Prostate gland (tissue), 2 donors: ENCODE data around the gene SMIM12. TPM values are rescaled to one million over a fixed set of nuclear protein-coding genes. Genes with fewer than 3 reads are reported as not detected.

Source experiments
- DNase-seq: peaks from one replicate; pipeline ENCODE4 v3.0.0-alpha.2; 2019; ENCODE audit warnings: low spot score
- H3K27ac ChIP-seq, 2 donors: fragments of 200-600 bp; sonication (generic); 2 replicates each; pipeline ENCODE4 v1.5.1; 2017 to 2019
- H3K27me3 ChIP-seq: fragments of 200-600 bp; sonication (generic); replicated peaks from 2 replicates; pipeline ENCODE4 v1.5.1; 2019; ENCODE audit not compliant: insufficient read depth
- H3K36me3 ChIP-seq, 2 donors: fragments of 200-600 bp; sonication (generic); 1 replicate in 1 of 2; 2 replicates in 1 of 2; pipeline versions ENCODE4 v1.5.1 to v1.8.1; 2017 to 2019
- H3K4me1 ChIP-seq: fragments of 200-600 bp; sonication (generic); replicated peaks from 2 replicates; pipeline ENCODE4 v1.5.1; 2019
- H3K4me3 ChIP-seq, 2 donors: fragments of 200-600 bp; sonication (generic); 2 replicates each; pipeline ENCODE4 v1.5.1; 2017 to 2019
- H3K9me3 ChIP-seq: fragments of 200-600 bp; sonication (generic); 2 replicates; pipeline ENCODE4 v1.5.1; 2017
- POLR2A ChIP-seq: fragments of 450-650 bp; IDR thresholded peaks from one replicate; pipeline ENCODE4 v1.6.1; 2016; ENCODE audit warnings: antibody characterized with exemption, mild to moderate bottlenecking
- POLR2AphosphoS5 ChIP-seq: sonication (generic); formaldehyde crosslinking; IDR thresholded peaks from one replicate; pipeline ENCODE4 v1.6.1; 2017; ENCODE audit warnings: antibody characterized with exemption
- WGBS: methylation state at CpG from one replicate; pipeline ENCODE4 v1.1.5; 2018; 5-methylcytosine and 5-hydroxymethylcytosine counted together
- intact Hi-C: fragments of 100-400 bp; cut with DNase I; formaldehyde crosslinking; loops from one replicate; pipeline ENCODE4 v1.14.2; 2022
- total RNA-seq, 2 donors: library from RNA; depleted of rRNA; stranded (reverse); fragments of >200 nt; gene quantifications; one replicate each; pipeline ENCODE4 v1.1.0, GENCODE V29; 2016
- TF ChIP-seq, protein P1 (sequence below), 4 experiments: fragments of 200-600 bp in 2 of 4; fragments of 450-650 bp in 2 of 4; sonication (generic) in 2 of 4; IDR thresholded peaks; 1 replicate in 3 of 4; 2 replicates in 1 of 4; pipeline ENCODE4 v1.5.1; 2016 to 2019; ENCODE audit warnings: antibody characterized with exemption in 4 of 4, mild to moderate bottlenecking in 2 of 4, moderate library complexity in 2 of 4

Gene SMIM12
- total RNA-seq, 2 donors from 2014 or later, result 10.7 to 29.6 TPM

DNA sequence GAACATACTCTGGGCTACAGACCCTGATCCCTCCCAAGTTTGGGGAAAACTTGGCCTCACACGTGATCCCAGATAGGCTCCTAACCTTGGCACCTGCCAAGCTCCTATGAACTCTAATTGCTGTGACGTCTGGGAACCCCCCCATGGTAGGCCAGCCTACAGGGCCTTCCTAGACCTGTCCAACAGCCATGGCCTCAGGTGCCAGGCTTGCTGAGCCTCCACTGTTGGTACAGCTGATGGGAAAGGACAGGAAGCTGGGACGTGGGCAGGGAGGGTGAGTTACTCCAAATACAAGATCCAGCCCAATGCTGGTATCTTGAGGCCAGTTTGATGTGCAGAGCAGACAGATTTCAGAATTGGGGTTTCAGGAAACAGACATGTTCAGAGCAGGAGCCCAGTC, 19.1 kb downstream of the SMIM12 start:
- TF ChIP-seq POLR2AphosphoS5, result no peak
- TF ChIP-seq, protein P1, sequence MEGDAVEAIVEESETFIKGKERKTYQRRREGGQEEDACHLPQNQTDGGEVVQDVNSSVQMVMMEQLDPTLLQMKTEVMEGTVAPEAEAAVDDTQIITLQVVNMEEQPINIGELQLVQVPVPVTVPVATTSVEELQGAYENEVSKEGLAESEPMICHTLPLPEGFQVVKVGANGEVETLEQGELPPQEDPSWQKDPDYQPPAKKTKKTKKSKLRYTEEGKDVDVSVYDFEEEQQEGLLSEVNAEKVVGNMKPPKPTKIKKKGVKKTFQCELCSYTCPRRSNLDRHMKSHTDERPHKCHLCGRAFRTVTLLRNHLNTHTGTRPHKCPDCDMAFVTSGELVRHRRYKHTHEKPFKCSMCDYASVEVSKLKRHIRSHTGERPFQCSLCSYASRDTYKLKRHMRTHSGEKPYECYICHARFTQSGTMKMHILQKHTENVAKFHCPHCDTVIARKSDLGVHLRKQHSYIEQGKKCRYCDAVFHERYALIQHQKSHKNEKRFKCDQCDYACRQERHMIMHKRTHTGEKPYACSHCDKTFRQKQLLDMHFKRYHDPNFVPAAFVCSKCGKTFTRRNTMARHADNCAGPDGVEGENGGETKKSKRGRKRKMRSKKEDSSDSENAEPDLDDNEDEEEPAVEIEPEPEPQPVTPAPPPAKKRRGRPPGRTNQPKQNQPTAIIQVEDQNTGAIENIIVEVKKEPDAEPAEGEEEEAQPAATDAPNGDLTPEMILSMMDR (IDR thresholded peaks at IDR 0.05), result no peak
- TF ChIP-seq POLR2A, result no peak
- WGBS, result 88% methylated on average over 3 of the region's 3 CpGs
- Histone ChIP-seq H3K36me3 (no peaks in the 10 kb centered on the region), H3K27ac (no peak overlapping the region), H3K4me1 (no peaks in the 10 kb centered on the region), H3K27me3 (peaks cover 2% of the 10 kb centered on the region), H3K9me3 (no peaks in the 10 kb centered on the region), H3K4me3 (no peak overlapping the region)
- intact Hi-C loops, result no loop called here
- DNase-seq, result no peak

DNA sequence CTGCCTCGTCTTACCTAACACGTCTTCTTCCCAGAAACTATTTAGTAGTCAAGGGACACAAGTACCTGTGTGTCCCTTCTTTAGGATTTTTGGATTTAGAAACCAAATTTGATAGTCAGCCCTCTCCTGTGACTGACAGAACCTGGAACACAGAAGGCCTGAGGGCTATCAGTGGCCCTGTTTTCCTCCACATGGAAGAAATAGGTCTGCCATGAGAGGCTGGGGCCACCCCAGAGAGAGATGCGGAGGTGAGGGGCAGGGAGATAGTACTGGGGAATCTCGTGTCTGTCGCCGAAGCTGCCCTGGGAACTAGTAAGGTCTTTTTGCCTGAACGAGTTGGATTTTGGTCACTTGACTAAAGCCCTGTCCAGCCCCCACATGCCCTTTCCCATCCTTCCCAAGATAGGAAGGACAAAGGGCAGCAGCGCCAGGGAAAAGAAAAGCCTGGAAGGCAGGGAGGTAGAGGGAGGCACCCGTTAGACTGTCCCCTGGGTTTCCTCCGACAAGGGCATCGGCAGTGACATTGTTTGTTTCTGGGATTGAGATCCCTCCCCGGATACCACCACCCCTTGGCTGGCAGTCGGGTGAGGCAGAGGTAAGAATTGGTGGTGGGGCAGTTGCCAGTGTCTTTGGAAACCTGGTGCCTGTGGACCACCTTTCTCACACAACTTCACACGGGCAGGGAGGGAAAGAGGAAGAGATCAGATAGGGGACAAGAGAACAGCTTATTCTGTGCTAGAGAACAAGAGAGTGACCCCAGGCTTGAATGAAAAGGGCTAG, 19.8 kb downstream of the SMIM12 start:
- WGBS, result 87% methylated on average over 14 of the region's 14 CpGs
- Histone ChIP-seq H3K36me3 (no peaks in the 10 kb centered on the region), H3K9me3 (no peaks in the 10 kb centered on the region), H3K4me1 (no peaks in the 10 kb centered on the region), H3K27ac (no peak overlapping the region), H3K27me3 (peaks cover 2% of the 10 kb centered on the region), H3K4me3 (no peak overlapping the region)
- no peak for DNase-seq
- intact Hi-C loops, result no loop called here
- no peak for TF ChIP-seq POLR2A
- no peak for TF ChIP-seq POLR2AphosphoS5
- TF ChIP-seq, protein P1 (IDR thresholded peaks at IDR 0.05), result no peak

DNA sequence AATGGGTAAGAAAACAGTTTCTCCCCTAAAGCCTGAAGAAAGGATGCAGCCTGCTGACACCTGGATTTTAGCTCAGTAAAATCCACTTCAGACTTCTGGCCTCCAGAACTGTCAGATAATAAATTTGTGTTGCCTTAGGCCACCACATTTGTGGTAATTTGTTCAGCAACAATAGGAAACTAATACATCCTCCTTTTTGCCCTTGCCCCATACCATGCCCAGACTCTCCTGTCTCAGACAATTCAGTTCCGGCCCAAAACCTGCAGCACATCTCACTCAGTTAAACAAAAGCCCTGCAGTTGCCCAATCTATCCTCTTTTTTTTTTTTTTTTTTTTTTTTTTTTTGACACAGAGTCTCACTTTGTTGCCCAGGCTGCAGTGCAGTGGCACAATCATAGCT, 25.8 kb downstream of the SMIM12 start:
- TF ChIP-seq POLR2AphosphoS5 (no peak), POLR2A (no peak)
- TF ChIP-seq, protein P1 (IDR thresholded peaks at IDR 0.05), result no peak
- Histone ChIP-seq H3K9me3 (no peaks in the 10 kb centered on the region), H3K4me1 (no peaks in the 10 kb centered on the region), H3K27me3 (no peaks in the 10 kb centered on the region), H3K27ac (no peak overlapping the region), H3K36me3 (no peaks in the 10 kb centered on the region), H3K4me3 (no peak overlapping the region)
- intact Hi-C loops, result no loop called here
- DNase-seq, result no peak
- WGBS, result 93% methylated on average over 1 of the region's 1 CpG

DNA sequence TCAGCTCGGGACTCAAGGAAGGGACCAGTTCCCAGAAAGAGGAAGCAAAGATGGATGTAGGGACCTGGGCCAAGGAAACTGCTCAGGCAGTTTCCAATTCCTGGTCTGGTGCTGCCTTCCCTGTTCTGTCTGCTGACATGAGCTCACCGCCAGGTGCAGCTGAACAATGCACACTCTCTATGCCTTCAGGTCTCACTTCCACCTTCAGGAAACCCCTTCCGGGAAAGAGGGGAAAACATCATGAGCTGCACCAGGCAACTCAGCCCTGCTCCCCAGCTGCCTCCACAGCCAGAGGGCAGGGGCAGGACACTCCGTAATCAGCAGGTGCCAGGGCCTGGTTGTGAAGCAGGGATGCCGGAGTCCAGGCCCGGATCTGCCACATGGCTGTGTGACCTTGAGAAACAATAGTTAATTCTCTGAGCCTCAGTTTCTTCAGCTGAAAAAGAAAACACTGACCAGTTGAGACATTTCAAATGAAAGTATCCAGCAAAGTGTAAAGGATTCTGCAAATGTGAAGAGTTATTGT, 27.8 kb downstream of the SMIM12 start:
- intact Hi-C loops, result no loop called here
- H3K27me3 ChIP-seq, result no peaks in the 10 kb centered on the region
- H3K4me3 ChIP-seq, result no peak overlapping the region
- no peaks in the 10 kb centered on the region for H3K9me3 ChIP-seq
- DNase-seq, result no peak
- no peaks in the 10 kb centered on the region for H3K4me1 ChIP-seq
- TF ChIP-seq POLR2AphosphoS5 (no peak), POLR2A (no peak)
- TF ChIP-seq, protein P1 (IDR thresholded peaks at IDR 0.05), result no peak
- no peaks in the 10 kb centered on the region for H3K36me3 ChIP-seq
- H3K27ac ChIP-seq, result no peak overlapping the region
- 90% methylated on average over 6 of the region's 6 CpGs for WGBS

DNA sequence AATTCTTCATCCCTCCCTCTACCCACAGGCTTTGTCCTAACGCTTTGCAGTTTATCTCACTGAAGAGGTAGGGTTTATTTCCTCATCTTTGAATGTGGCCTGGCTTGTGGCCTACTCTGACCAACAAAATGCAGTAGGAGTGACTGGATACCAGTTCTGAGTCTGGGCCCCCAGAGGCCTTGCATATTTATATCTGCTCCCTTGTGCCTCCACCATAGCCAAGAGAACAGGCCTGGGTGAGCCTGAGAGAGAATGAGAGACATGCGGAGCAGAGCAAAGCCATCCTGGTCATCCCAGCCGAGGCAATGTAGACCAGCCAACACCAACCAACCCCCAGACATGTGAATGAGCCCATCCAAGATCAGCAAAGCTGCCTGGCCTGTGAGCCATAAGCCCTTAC, 30.3 kb downstream of the SMIM12 start:
- DNase-seq, result no peak
- no peaks in the 10 kb centered on the region for H3K36me3 ChIP-seq
- WGBS, result 83% methylated on average over 3 of the region's 3 CpGs
- no peak for TF ChIP-seq POLR2AphosphoS5
- TF ChIP-seq, protein P1 (IDR thresholded peaks at IDR 0.05), result no peak
- no peak for TF ChIP-seq POLR2A
- H3K27ac ChIP-seq, result no peak overlapping the region
- H3K4me1 ChIP-seq, result no peaks in the 10 kb centered on the region
- intact Hi-C loops, result no loop called here
- no peaks in the 10 kb centered on the region for H3K9me3 ChIP-seq
- H3K27me3 ChIP-seq, result no peaks in the 10 kb centered on the region
- H3K4me3 ChIP-seq, result no peak overlapping the region
